Measurements from ENCODE around the gene INMT.
"Not testable (repeated sequence)": the region's sequence is repeated elsewhere in the genome, so short reads cannot be mapped to it uniquely, and the experiment has no call there.

The INMT gene

DNA sequence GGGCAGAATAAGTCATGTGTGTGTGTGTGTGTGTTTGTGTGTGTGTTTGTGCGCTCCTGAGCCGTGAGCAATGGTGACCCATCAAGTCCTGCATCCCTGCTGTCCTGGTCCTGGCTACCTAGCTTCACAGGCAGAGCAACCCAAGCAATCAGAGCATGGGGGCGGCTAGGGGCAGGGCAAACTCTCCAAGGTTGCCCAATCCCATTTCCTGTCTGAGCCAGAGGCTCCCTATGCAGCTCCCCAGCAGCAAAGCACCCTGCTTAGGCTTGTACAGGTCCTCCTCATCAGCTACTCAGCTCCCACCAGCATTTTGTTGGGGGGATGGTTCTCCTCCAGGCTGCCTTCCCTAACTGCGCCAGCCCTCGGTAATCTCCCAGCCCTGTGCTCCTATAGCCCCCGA is 38.5 kb upstream of the INMT start:
- FAIRE-seq, result no peak
- TF ChIP-seq POLR2A (IDR thresholded peaks at IDR 0.05; ENCODE audit: low read depth, low read length) (no peak), TAF1 (IDR thresholded peaks at IDR 0.05; ENCODE audit: borderline replicate concordance, low read depth, low read length) (no peak), POLR2AphosphoS5 (IDR thresholded peaks at IDR 0.05; ENCODE audit: low read depth, low read length) (no peak)

DNA sequence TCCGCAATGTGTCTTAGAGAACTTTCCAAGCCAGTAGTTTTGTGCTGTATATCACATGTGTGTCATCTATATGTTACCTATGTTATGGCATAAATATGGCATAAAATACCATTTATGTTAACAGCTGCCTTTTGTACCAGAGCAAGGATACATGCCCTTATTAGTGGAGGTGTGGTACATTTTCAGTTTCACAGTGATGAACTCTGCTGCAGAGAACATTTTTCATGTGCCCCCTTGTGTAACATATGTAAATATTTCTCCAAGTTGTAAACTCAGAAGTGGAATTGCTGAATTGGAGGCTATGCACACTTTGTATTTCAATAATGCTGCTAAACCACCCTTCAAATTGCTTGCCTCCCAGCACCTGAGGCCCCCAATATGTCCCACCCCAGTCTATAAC is 37.8 kb upstream of the INMT start:
- no peak for TF ChIP-seq POLR2A (IDR thresholded peaks at IDR 0.05; ENCODE audit: low read depth, low read length)
- no peak for TF ChIP-seq TAF1 (IDR thresholded peaks at IDR 0.05; ENCODE audit: borderline replicate concordance, low read depth, low read length)
- no peak for TF ChIP-seq POLR2AphosphoS5 (IDR thresholded peaks at IDR 0.05; ENCODE audit: low read depth, low read length)
- DNase-seq (ENCODE audit: insufficient read length) (no peak), FAIRE-seq (no peak)

More for the DNA sequence above, 38.5 kb upstream of the INMT start:
- no peak for DNase-seq (ENCODE audit: insufficient read length)

DNA sequence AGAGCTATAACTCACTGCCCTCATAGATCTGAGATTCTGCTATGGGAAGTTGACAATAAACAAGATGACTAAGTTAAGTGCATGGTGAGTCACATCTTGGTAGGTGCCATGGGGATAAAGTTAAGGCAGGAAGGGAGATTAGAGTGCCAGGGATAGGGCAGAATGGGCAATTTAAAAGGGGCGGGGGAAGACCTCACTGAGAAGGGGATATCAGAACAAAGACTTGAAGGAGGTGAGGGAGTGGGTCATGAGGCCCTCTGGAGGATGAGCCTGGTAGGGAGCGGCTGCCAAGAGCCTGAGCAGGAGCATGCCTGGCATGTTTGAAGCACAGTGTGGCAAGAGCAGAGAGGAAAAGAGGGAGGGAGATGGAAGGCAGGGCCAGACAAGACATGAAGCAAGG is 34.8 kb upstream of the INMT start:
- DNase-seq (ENCODE audit: insufficient read length), result no peak
- FAIRE-seq, result no peak
- TF ChIP-seq TAF1 (IDR thresholded peaks at IDR 0.05; ENCODE audit: borderline replicate concordance, low read depth, low read length) (no peak), POLR2AphosphoS5 (IDR thresholded peaks at IDR 0.05; ENCODE audit: low read depth, low read length) (no peak), POLR2A (IDR thresholded peaks at IDR 0.05; ENCODE audit: low read depth, low read length) (no peak)

DNA sequence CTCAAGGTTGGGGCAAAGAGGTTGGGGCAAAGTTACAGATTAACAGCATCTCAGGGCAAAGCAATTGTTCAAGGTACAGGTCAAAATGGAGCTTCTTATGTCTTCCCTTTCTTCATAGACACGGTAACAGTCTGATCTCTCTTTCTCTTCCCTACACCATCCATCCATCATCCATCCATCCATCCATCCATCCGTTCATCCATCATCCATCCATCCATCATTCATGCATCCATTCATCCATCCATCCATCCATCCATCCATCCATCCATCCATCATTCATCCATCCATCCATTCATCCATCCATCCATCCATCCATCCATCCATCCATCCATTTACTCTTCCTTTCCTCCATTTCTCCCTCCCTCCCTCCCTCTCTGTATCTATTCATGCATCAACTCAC is 32.5 kb upstream of the INMT start:
- not testable (repeated sequence) for DNase-seq (ENCODE audit: insufficient read length); FAIRE-seq

DNA sequence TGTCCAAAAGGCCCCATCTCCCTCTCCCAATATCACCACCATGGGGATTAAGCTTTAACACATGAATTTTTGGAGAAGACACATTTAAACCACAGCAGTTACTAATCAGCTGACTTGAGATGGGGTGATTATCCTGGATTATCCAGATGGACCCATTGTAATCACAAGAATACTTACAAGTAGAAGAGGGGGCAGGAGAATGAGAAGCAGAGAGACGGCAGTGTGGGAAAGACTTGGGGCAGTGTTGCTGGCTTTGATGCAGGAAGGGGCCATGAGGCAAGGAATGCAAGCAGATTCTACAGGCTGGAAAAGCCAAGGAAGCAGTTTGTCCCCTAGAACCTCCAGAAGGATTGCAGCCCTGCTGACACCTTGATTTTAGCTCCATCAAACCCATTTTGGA is 30.7 kb upstream of the INMT start:
- DNase-seq (ENCODE audit: insufficient read length) (no peak), FAIRE-seq (no peak)
- TF ChIP-seq TAF1 (IDR thresholded peaks at IDR 0.05; ENCODE audit: borderline replicate concordance, low read depth, low read length) (no peak), POLR2A (IDR thresholded peaks at IDR 0.05; ENCODE audit: low read depth, low read length) (no peak), POLR2AphosphoS5 (IDR thresholded peaks at IDR 0.05; ENCODE audit: low read depth, low read length) (no peak)

DNA sequence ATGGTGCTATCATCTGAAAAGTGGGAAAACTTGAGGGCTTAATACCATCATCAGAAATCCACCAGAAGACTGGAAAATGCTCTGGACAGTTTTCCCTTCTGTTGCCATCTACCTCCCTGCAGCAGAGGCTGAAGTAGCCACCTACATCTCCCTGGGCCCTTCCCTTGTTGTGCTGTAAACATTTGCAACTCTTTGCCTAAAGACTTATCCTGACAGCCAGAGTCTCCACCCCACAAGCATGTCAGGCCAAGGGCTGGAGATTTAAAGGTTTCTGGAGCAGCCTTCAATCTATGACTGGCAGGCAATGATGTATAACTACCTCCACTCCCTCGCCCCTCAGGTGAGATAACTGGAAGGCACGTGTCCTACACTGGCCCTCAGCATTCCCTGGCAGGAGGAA is 29.7 kb upstream of the INMT start:
- TF ChIP-seq POLR2AphosphoS5 (IDR thresholded peaks at IDR 0.05; ENCODE audit: low read depth, low read length) (no peak), TAF1 (IDR thresholded peaks at IDR 0.05; ENCODE audit: borderline replicate concordance, low read depth, low read length) (no peak), POLR2A (IDR thresholded peaks at IDR 0.05; ENCODE audit: low read depth, low read length) (no peak)
- DNase-seq (ENCODE audit: insufficient read length), result no peak
- no peak for FAIRE-seq

DNA sequence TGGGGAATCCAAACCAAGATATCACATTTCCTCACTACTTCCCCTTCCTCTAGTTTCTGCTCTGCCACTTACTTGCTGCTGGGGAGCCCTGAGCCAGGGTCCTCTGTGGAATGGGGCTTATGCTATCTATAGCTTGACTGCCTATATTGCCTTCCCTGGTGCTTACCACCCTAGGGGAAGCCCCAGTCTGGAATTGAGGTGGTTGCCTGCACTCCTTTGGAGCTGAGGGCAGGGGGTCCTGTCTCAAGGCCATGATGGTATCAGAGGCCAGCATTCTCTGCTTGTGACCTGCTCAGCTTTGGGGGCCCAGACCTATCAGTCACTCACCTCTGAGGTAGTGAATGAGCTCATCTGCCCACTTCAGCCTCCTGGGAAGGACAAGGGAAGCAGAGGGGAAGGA is 29.3 kb upstream of the INMT start:
- TF ChIP-seq POLR2A (IDR thresholded peaks at IDR 0.05; ENCODE audit: low read depth, low read length) (no peak), TAF1 (IDR thresholded peaks at IDR 0.05; ENCODE audit: borderline replicate concordance, low read depth, low read length) (no peak), POLR2AphosphoS5 (IDR thresholded peaks at IDR 0.05; ENCODE audit: low read depth, low read length) (no peak)
- DNase-seq (ENCODE audit: insufficient read length) (no peak), FAIRE-seq (no peak)

DNA sequence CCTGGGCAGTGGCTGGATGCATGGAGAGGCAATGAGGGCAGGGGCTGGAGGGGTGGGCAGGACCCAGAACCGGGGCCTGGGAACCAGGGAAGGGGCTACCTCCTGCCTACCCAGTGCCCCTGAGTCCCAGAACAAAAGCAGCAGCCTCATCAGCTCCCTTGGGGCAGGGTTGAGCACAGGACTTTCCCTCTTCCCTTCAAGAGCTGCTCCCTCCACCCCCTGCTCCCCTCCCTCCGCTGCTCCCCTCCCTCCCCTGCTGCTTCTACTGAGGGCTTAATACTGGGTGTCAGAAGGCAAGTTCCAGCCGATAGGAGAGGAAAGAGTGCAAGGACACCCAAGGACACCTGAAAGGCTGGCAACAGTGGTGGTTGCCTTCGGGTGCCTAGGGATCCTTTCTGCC is 28.2 kb upstream of the INMT start:
- no peak for FAIRE-seq
- no peak for TF ChIP-seq TAF1 (IDR thresholded peaks at IDR 0.05; ENCODE audit: borderline replicate concordance, low read depth, low read length)
- TF ChIP-seq POLR2A (IDR thresholded peaks at IDR 0.05; ENCODE audit: low read depth, low read length), result no peak
- TF ChIP-seq POLR2AphosphoS5 (IDR thresholded peaks at IDR 0.05; ENCODE audit: low read depth, low read length), result no peak
- no peak for DNase-seq (ENCODE audit: insufficient read length)

DNA sequence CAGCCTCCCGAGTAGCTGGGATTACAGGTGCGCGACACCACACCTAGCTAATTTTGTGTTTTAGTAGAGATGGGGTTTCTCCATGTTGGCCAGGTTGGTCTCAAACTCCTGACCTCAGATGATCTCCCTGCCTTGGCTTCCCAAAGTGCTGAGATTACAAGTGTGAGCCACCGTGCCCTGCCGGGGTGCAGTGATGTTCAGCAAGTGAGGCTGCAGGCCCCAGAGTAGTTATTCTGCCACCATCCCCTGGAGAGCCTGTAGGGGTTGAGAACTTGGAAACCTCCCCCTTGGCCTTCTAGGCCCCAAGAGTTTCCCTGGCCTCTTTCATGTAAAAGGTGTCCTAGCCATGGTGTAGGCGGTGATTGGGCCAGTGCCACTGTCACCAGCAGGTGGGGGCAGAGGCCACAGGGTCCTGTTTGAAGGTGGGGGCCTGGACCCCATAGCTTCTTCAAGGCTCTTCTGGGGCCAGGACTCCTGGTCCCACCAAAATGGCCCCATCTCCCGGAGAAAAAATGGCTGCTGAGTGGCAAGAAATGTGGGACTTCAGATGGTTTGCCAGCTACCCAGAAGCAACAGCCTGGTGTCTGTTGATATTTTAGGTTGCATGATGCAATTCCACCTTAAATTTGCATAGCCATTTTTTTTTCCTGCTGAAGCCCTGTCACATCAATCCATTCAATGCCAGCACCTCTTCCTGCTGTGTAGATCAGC is 25.5 kb upstream of the INMT start:
- FAIRE-seq (no peak), DNase-seq (ENCODE audit: insufficient read length) (no peak)
- TF ChIP-seq POLR2A (IDR thresholded peaks at IDR 0.05; ENCODE audit: low read depth, low read length) (no peak), POLR2AphosphoS5 (IDR thresholded peaks at IDR 0.05; ENCODE audit: low read depth, low read length) (no peak), TAF1 (IDR thresholded peaks at IDR 0.05; ENCODE audit: borderline replicate concordance, low read depth, low read length) (no peak)

DNA sequence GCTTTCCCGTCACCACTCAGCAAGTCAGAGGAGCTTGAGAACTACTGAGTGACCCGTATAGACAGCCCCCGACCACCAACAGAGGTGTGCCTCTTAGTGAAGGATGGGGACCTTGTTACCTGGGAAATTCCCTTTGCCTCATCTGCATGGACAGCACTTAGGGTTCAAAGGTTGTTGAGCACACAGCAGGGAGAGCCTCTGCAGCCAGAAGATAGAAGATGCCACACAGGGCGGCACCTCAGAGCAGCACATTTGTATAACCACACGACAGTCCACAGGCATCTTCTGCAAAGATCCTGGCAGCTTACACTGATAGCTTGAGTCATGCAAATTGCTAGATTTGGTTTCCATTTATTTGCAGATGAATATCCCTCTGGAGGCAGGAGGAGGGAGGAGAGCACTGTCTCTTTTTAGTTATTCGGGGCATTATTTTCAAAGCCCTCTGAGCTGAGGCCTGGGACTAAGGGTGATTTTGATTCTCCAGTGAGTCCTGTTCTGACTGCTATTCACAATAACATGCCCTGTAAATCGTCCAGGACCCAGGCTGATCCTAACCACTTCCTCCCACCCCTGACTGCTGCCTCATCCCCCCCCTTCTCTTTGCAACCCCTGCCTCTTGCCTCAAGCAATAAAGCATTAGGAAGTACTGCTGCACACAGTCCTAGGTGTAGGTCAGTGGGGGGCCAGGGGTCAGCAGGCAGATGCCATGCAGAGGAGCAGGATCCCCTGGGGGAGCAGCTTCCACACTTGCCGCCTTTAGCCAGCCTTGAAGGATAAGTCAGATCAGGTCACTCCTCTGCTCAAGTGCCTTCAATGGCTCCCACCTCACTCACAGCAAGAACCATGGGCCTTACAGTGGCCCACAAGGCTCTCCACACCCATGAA is 24.6 kb upstream of the INMT start:
- no peak for FAIRE-seq
- no peak for TF ChIP-seq POLR2AphosphoS5 (IDR thresholded peaks at IDR 0.05; ENCODE audit: low read depth, low read length)
- no peak for TF ChIP-seq POLR2A (IDR thresholded peaks at IDR 0.05; ENCODE audit: low read depth, low read length)
- no peak for DNase-seq (ENCODE audit: insufficient read length)

DNA sequence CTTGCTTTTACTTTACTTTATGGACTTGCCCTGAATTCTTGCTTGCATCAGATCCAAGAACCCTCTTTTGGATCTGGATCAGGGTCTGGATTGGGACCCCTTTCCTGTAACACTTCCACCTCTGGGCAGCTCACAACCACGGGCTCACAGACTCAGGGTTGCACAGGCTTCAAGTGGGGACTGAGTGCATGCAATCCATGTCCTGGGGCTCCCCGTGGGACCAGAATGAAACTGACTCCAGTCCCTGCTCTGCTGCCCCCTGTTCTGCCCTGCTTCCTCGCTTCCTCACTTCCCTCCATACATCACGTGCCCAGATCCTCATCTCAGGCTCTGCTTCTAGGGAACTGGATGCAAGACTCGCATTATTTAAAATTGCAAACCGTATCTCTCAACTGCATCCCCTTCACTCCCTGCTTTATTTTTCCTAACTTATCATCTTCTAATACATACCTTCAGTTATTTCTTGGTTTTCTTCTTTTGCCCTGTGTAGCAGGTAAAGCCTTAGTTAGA is 23.3 kb upstream of the INMT start:
- no peak for FAIRE-seq
- no peak for DNase-seq (ENCODE audit: insufficient read length)
- TF ChIP-seq POLR2A (IDR thresholded peaks at IDR 0.05; ENCODE audit: low read depth, low read length), result no peak
- no peak for TF ChIP-seq TAF1 (IDR thresholded peaks at IDR 0.05; ENCODE audit: borderline replicate concordance, low read depth, low read length)
- no peak for TF ChIP-seq POLR2AphosphoS5 (IDR thresholded peaks at IDR 0.05; ENCODE audit: low read depth, low read length)

DNA sequence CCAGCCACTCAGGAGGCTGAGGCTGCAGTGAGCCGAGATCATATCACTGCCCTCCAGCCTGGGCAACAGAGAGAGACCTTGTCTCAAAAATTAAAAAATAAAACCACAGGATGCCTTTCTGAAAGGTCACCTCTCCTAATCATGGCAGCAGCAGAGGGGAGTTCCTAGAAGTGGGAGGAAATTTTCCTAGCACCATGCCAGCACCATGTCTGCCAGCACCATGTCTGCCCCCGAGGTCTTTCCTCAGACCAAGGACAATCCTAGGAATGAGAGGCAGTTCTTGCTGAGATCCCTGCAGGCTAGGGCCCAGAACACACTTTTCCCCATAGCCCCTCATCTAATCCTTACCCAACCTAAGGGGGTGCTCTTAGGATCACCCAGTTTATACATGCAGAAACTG is 22.3 kb upstream of the INMT start:
- FAIRE-seq (no peak), DNase-seq (ENCODE audit: insufficient read length) (no peak)
- no peak for TF ChIP-seq POLR2A (IDR thresholded peaks at IDR 0.05; ENCODE audit: low read depth, low read length)
- TF ChIP-seq TAF1 (IDR thresholded peaks at IDR 0.05; ENCODE audit: borderline replicate concordance, low read depth, low read length), result no peak
- TF ChIP-seq POLR2AphosphoS5 (IDR thresholded peaks at IDR 0.05; ENCODE audit: low read depth, low read length), result no peak
